Mesendoderm (in vitro differentiated cells): ENCODE results near the gene PKD1.
"Not testable (repeated sequence)": the region's sequence is repeated elsewhere in the genome, so short reads cannot be mapped to it uniquely, and the experiment has no call there.

ENCODE experiments used
- DNase-seq: peaks from one replicate; pipeline ENCODE4 v3.0.0; 2013
- H2AK5ac ChIP-seq: 2 replicates; pipeline ENCODE4 v1.6.1; 2013; ENCODE audit warnings: low read length, inconsistent platforms
- H2BK120ac ChIP-seq: 2 replicates; pipeline ENCODE4 v1.6.1; 2013; ENCODE audit warnings: low read depth, mild to moderate bottlenecking, low read length, moderate library complexity, mixed read lengths
- H2BK15ac ChIP-seq: replicated peaks from 2 replicates; pipeline ENCODE4 v1.6.1; 2013; ENCODE audit warnings: low read depth, mild to moderate bottlenecking, moderate library complexity
- H2BK5ac ChIP-seq: 2 replicates; pipeline ENCODE4 v1.6.1; 2013; ENCODE audit warnings: low read length, inconsistent platforms
- H3K18ac ChIP-seq: 2 replicates; pipeline ENCODE4 v1.6.1; 2013; ENCODE audit warnings: mild to moderate bottlenecking, low read length, mixed read lengths
- H3K23ac ChIP-seq: one replicate; pipeline ENCODE4 v1.6.1; 2013; ENCODE audit warnings: low read length
- H3K27ac ChIP-seq: 2 replicates; pipeline ENCODE4 v1.5.1; 2013; ENCODE audit warnings: low read depth, mild to moderate bottlenecking, inconsistent platforms, low read length, moderate library complexity
- H3K27me3 ChIP-seq: 2 replicates; pipeline ENCODE4 v1.6.1; 2013; ENCODE audit warnings: low read length, control low read depth, mild to moderate bottlenecking, inconsistent platforms; ENCODE audit not compliant: insufficient read depth, poor library complexity
- H3K36me3 ChIP-seq: 2 replicates; pipeline ENCODE4 v1.6.1; 2013; ENCODE audit warnings: low read length, inconsistent platforms; ENCODE audit not compliant: control insufficient read depth, insufficient read depth
- H3K4ac ChIP-seq: one replicate; pipeline ENCODE4 v1.6.1; 2013; ENCODE audit warnings: low read depth, mild to moderate bottlenecking, low read length, moderate library complexity
- H3K4me1 ChIP-seq: 2 replicates; pipeline ENCODE4 v1.6.1; 2013; ENCODE audit warnings: low read depth, low read length, inconsistent platforms; ENCODE audit not compliant: control insufficient read depth
- H3K4me2 ChIP-seq: 2 replicates; pipeline ENCODE4 v1.6.1; 2013; ENCODE audit warnings: low read length
- H3K4me3 ChIP-seq: 2 replicates; pipeline ENCODE4 v1.5.1; 2013; ENCODE audit warnings: mild to moderate bottlenecking, low read length
- H3K56ac ChIP-seq: one replicate; pipeline ENCODE4 v1.6.1; 2013; ENCODE audit warnings: low read length
- H3K79me1 ChIP-seq: 2 replicates; pipeline ENCODE4 v1.6.1; 2013; ENCODE audit warnings: low read length, inconsistent platforms
- H3K79me2 ChIP-seq: 2 replicates; pipeline ENCODE4 v1.6.1; 2013; ENCODE audit warnings: mild to moderate bottlenecking, low read length; ENCODE audit not compliant: control insufficient read depth, insufficient read depth
- H3K9ac ChIP-seq: 2 replicates; pipeline ENCODE4 v1.6.1; 2013; ENCODE audit warnings: low read length, inconsistent platforms
- H4K5ac ChIP-seq: one replicate; pipeline ENCODE4 v1.6.1; 2013; ENCODE audit warnings: low read length
- H4K8ac ChIP-seq: one replicate; pipeline ENCODE4 v1.6.1; 2013; ENCODE audit warnings: low read depth, mild to moderate bottlenecking, control low read depth, low read length, moderate library complexity
- WGBS: extraction: QIAGEN DNeasy Blood & Tissue Kit; methylation state at CpG from one replicate; pipeline ENCODE4 v1.1.7; 2013; ENCODE audit warnings: low lambda C conversion rate, missing lambda C conversion rate; ENCODE audit not compliant: insufficient coverage; ENCODE audit errors: extremely low coverage; 5-methylcytosine and 5-hydroxymethylcytosine counted together

Gene PKD1

DNA sequence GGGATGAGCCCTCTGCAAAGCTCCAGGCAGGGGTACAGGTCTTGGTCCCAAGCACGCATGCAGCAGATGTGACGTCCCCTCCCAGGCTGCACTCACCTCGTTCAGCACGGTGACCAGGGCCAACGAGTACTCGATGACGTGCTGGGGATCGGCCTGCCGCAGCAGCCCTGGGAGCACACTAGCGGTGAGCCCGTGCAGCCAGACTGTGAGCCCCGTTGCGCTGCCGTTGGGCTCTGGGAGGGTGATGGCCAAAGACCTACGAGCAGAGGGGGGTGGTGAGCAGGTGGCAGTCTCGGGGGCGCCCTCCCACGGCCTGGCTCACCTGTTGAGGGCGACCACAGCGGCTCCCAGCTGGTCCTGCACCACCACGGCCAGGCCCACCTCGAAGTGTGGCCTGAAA lies 29.9 kb downstream of the PKD1 start:
- not testable (repeated sequence) for H3K4ac ChIP-seq, H3K36me3 ChIP-seq, H2BK120ac ChIP-seq, H4K8ac ChIP-seq, H3K79me2 ChIP-seq, H3K4me1 ChIP-seq, DNase-seq, H4K5ac ChIP-seq, H3K27ac ChIP-seq, H3K23ac ChIP-seq, H2BK5ac ChIP-seq, H3K56ac ChIP-seq, H3K9ac ChIP-seq, H3K18ac ChIP-seq, H2BK15ac ChIP-seq, H3K4me3 ChIP-seq, H3K4me2 ChIP-seq, H3K79me1 ChIP-seq, H2AK5ac ChIP-seq, H3K27me3 ChIP-seq
- WGBS = no CpG with 5 or more reads among the region's 22 CpGs

DNA sequence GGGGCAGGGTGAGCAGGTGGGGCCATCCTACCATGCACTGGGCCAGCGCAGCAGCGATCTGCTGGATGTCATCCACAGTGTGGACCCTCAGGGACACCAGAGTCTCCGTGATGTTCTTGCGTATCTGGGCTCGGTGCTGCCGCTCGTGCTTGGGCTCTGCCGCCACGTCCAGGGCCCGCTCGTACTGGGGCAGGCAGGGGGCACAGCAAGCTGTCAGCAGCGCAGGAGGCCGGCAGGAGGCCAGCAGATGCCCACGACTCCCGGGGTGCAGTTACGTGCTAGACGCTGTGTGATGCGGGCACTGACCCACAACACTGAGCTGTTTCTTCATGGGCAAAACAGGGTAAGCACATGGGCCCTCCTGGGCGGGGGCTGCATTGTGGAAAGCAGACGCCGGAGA lies 30.4 kb downstream of the PKD1 start:
- not testable (repeated sequence) for H3K56ac ChIP-seq, H4K5ac ChIP-seq, H3K9ac ChIP-seq, H2AK5ac ChIP-seq, H3K4ac ChIP-seq, H3K23ac ChIP-seq, H3K18ac ChIP-seq, H3K27ac ChIP-seq, H3K27me3 ChIP-seq, H3K4me3 ChIP-seq, H3K79me2 ChIP-seq, H2BK5ac ChIP-seq, H3K4me1 ChIP-seq, H4K8ac ChIP-seq, DNase-seq, H3K36me3 ChIP-seq, H2BK15ac ChIP-seq, H3K4me2 ChIP-seq, H2BK120ac ChIP-seq, H3K79me1 ChIP-seq
- no CpG with 5 or more reads among the region's 21 CpGs for WGBS

DNA sequence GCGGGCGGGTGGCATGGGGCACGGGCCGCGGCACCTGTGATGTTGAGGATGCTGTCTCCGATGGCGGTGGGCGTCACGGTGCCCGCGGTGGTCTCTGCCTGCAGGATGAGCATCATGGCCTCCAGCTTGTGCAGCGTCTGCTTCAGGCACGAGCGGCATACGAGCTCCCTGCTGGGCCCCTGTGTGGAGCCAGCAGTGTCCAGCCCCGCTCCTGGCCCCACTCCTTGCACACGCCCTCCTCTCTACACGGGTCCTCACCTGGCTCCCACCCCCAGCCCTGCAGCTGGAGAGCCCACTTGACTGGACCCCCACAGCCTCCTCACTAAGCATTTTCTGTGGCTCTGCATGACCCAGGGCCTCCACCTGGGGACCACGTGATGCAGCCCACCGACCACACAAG lies 31.2 kb downstream of the PKD1 start:
- H2AK5ac ChIP-seq, H2BK5ac ChIP-seq, H3K18ac ChIP-seq, H4K8ac ChIP-seq, H4K5ac ChIP-seq, H2BK15ac ChIP-seq, DNase-seq, H3K23ac ChIP-seq, H3K36me3 ChIP-seq, H3K9ac ChIP-seq, H3K4me3 ChIP-seq, H3K4me1 ChIP-seq, H3K27me3 ChIP-seq, H2BK120ac ChIP-seq, H3K4ac ChIP-seq, H3K4me2 ChIP-seq, H3K79me1 ChIP-seq, H3K27ac ChIP-seq, H3K56ac ChIP-seq, H3K79me2 ChIP-seq: not testable (repeated sequence)
- WGBS = no CpG with 5 or more reads among the region's 20 CpGs

DNA sequence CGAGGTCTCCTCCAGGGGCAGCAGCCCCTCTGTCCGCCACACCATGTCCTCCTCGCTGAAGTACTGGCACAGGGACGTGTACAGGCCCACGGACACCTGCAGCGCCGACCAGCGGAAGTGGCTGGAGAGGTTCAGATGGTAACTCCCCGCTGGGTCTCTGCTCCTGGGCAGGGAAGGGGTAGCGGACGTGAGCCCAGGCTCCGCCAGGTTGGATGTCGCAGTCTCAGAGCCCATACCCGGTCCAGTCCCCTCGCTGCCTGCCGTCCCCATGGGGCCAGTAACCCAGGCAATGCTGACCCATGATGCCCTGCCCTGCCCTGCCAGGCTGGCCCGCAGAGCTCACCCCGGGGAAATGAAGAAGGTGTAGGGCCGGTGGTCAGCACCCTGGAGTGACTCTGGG lies 33.2 kb downstream of the PKD1 start:
- Histone ChIP-seq H3K56ac (no peak overlapping the region), H3K4me3 (no peak overlapping the region), H2BK5ac (no peak overlapping the region), H3K27ac (no peak overlapping the region), H2AK5ac (no peak overlapping the region), H3K4me2 (no peak overlapping the region), H2BK15ac (no peak overlapping the region), H2BK120ac (no peak overlapping the region), H4K5ac (no peak overlapping the region), H3K79me1 (no peaks in the 10 kb centered on the region), H4K8ac (no peak overlapping the region), H3K36me3 (no peaks in the 10 kb centered on the region), H3K4ac (no peak overlapping the region), H3K23ac (no peak overlapping the region), H3K79me2 (no peaks in the 10 kb centered on the region), H3K18ac (no peak overlapping the region), H3K27me3 (no peaks in the 10 kb centered on the region), H3K9ac (no peak overlapping the region), H3K4me1 (no peaks in the 10 kb centered on the region)
- no CpG with 5 or more reads among the region's 19 CpGs for WGBS
- DNase-seq = no peak

DNA sequence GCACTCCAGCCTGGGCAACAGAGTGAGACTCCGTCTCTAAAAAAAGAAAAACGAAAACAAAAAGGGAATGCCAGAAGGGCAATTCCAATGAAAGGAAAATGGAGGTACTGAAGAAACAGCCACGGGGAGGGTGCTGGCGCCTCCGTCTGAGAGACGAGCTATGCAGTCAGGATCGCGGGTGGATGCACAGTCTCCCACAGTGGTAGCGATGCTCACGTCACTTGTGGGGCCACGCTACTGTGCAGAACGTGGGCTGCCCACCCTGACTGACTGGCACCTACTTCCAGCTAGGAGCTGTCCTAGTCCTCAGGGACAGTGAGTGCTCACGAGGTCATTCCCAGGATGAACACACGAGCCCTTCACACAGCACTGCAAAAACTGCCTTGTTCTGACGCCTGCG lies 34.1 kb downstream of the PKD1 start:
- not testable (repeated sequence) for H3K4me2 ChIP-seq, H2BK120ac ChIP-seq, H3K4ac ChIP-seq, H3K56ac ChIP-seq, H3K27me3 ChIP-seq, H2AK5ac ChIP-seq, H2BK5ac ChIP-seq, H2BK15ac ChIP-seq, H3K23ac ChIP-seq, H3K79me1 ChIP-seq, H3K18ac ChIP-seq, H3K27ac ChIP-seq, H4K5ac ChIP-seq, H3K4me3 ChIP-seq, H3K9ac ChIP-seq, H4K8ac ChIP-seq, H3K36me3 ChIP-seq, H3K4me1 ChIP-seq, DNase-seq, H3K79me2 ChIP-seq
- no CpG with 5 or more reads among the region's 16 CpGs for WGBS

DNA sequence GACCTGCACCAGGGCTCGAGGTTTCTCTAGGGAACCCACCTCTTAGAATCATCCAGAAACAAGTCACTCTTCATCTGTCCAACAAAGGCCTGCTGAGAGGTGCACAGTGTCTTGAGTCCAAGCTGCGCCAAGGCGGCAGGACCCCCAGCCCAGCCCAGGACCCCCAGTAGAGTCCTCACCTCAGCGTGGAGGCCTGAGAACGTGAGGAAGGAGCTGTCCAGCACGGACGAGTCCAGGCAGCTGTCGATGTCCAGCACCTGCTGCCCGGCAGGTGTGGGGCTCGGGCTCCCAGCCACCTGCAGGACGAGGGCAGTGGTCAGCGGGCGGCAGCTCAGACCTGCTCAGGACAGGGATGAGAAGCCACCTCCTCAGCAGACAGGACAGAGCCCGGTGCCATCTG lies 38.0 kb downstream of the PKD1 start:
- not testable (repeated sequence) for H3K56ac ChIP-seq, H3K9ac ChIP-seq, H3K18ac ChIP-seq, H3K23ac ChIP-seq, H2BK5ac ChIP-seq, H3K36me3 ChIP-seq, H3K79me2 ChIP-seq, H3K79me1 ChIP-seq, H3K27ac ChIP-seq, H2AK5ac ChIP-seq, H3K4me2 ChIP-seq, H3K4me3 ChIP-seq, H3K27me3 ChIP-seq, DNase-seq, H3K4ac ChIP-seq, H4K5ac ChIP-seq, H3K4me1 ChIP-seq, H2BK120ac ChIP-seq, H2BK15ac ChIP-seq, H4K8ac ChIP-seq
- WGBS = no CpG with 5 or more reads among the region's 14 CpGs
